OCI-M2 (cell line): ENCODE data around the gene AP1B1.
"Not testable (repeated sequence)": the region's sequence is repeated elsewhere in the genome, so short reads cannot be mapped to it uniquely, and the experiment has no call there.

ENCODE experiments used
- DNase-seq: peaks from one replicate; lab custom pipeline; 2025; ENCODE audit not compliant: unreplicated experiment; lab: John Stamatoyannopoulos, UW

Gene AP1B1

DNA sequence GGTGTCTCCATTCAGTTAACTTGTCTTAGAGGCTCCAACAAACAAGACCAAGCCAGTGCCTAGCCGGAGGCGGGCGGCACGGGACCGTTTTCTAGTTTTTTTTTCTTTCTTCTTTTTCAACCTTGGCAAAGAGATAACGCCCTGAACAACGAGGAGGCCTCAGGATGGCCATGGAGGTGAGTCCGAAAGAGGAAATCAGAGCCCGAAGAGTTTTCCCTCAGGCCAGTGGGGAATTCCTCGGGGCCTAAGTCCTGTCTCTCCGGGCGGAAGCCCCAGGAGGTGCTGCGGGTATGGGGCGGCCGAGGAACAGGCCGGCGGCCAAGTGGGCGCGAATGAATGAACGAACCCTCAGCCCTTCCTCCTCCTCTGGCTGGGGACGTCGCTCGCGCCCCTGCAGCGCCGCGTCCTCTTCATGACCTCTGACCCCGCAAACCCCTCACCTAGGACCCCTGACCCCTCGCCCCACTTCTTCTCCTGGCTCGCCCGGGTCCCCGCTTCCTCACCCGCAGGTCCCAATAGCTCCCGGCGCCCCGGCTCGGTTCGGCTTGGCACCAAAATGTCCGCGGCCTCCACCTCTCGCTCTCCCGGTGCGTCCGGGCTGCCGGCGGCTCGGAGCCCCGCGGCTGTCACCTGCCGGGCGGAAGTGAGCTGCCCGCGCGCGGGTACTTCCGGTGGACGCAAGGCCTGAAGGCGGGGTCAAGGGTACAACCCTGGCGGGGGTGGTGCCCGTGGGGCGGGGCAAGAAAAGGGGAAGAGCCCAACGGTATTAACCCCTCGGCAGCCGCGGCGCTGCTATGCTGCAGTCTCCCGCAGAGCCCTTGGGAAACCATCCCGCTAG, at the start of gene AP1B1:
TSS of gene AP1B1 (minus strand) at position 650 of the 838 bp plus-strand sequence. CDS start 21,327 bp downstream, outside the sequence.
- DNase-seq: peak; percentile 38

DNA sequence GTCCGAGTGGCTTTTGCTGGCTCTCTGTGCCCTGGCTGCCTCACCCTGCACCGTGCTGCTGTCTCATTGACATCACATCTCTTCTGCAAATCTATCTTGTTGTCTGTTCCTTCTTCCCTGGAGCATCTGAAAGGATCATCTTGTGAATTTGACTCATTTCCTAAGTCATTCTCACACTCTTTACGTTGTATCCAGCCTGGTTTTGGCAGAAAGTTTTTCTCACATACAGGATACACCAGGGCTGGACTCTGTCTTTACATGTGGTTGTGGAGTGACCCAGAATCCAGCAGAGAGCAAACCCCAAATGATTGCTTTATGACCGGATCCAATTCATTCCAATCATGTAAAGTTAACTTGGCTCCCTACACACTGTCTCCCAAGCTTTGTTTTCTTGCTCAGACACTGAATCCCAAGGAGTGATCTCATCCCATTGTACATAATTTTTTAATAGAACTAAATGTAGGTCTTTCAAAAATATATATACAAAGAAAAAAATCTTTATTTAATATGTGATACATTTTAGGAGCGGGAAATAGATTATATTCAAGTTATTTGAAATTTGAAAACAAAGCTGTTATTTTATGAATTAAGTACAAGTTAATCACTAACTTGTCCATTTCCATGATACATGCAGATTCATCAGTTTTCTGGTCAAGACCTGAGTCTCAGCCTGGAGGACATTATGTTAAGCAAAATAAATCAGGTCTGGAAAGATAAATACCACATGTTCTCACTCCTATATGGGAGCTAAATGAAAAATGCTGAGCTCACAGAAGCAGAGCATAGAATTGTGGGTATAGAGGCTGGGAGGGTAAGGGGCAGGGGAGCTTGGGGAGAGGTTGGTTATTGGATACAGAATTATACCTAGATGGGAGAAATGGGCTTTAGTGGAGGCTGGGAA, 47.1 kb upstream of the AP1B1 start:
- DNase-seq: no peak

DNA sequence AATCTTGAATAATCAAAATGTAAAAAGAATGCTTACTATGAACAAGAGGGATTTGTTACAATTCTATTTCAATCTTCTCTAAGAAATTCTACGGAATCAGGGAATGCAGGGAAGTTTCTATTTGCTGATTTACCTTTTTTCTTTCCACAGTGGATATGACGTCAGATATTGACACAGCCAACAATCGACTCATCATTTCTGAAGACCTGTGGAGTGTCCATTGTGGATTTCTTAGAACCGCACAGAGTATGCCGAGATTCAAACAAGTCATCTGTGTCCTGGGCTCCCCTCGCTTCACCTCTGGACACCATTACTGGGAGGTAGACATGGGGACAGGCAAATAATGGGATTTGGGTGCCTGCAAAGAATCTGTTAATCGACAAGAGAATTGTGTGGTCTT, 45.9 kb upstream of the AP1B1 start:
- no peak for DNase-seq

DNA sequence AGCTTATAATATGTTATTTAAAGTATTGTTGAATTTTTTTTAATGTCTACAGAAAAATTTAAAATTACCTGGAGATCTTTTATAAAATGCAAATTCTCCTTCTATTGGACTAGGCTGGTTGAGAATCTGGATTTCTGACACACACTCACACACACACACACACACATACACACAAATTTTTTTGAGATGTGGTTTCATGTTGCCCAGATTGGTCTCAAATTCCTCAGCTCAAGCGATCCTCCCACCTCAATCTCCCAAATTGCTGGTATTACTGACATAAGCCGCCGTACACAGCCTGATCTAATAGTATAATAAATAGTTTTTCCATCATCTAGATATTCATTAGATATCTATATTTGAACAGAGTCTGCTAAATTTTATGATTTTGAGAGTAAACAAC, 45.5 kb upstream of the AP1B1 start:
- DNase-seq: no peak

DNA sequence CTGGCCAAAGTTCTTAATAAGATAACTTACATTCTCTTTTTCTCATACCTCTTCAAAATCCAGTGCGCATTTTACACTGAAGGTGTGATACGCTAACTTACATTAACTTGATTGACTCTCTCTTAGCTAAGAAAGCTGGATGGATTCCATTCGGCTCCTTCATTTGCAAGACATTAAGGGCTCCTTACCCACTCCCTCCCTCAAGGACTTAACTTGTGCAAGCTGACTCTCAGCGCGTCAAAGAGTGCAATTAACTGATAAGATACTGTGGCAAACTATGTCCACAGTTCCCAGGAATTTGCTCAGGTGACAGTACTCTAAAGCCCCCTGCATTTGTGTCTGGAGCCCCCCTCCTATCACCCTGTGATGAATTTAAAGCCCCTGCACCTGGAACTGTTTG, 43.6 kb upstream of the AP1B1 start:
- DNase-seq: no peak

DNA sequence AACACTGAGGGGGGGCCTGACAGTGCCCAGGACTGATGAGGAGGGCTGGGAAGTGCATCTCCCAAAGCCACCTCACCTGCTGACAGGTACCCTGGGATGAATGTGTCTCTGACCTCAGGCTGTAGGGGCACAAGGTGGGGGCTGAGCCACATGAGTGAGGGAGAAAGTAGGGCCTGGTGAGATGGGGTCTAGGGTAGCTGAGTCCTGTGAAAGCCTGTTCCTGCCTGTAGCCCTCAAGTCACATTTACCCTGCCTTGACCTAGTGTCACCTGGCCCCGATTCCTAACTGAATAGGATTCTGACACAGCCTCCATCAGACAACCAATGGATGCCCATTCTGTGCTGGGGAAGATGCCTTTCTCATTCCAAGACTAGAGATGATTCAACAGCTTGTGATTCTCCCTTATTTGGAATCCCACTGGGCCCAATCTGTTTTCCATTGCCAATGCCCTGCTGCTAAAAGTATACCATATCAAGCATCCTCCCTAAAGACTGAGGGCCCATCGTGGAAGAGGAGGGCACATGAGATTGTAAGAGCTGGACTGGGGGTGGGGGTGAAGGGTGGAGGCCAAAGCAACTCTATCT, 38.9 kb upstream of the AP1B1 start:
- DNase-seq: no peak

DNA sequence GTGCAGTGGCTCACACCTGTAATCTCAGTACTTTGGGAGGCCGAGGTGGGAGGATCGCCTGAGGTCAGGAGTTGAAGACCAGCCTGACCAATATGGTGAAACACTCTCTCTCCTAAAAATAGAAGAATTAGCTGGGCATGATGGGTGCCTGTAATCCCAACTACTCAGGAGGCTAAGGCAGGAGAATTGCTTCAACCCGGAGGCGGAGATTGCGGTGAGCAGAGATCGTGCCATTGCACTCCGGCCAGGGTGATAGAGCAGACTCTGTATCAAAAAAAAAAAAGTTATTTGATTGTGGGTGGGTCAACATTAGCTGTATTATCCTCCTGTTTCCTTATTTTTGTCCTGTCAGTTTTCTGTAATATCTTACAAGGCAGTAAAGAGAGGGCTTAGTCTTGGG, 38.1 kb upstream of the AP1B1 start:
- no peak for DNase-seq

DNA sequence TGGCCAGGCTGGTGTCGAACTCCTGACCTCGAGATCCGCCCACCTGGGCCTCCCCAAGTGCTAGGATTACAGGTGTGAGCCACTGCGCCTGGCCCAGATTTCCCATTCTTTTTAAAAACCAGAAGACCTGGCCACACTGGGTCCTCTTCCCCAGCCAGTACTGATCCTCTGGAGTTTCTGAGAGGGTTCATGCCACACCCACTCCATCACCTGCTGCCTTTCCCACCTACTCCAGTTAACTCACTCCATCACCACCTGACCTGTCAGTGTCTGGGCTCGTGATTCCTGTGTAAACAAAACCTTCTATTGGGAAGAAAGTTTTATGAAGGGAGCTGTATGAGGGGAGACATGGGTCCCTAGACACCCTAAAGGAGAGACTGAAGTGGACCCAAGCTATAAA, 30.3 kb upstream of the AP1B1 start:
- DNase-seq: not testable (repeated sequence)

DNA sequence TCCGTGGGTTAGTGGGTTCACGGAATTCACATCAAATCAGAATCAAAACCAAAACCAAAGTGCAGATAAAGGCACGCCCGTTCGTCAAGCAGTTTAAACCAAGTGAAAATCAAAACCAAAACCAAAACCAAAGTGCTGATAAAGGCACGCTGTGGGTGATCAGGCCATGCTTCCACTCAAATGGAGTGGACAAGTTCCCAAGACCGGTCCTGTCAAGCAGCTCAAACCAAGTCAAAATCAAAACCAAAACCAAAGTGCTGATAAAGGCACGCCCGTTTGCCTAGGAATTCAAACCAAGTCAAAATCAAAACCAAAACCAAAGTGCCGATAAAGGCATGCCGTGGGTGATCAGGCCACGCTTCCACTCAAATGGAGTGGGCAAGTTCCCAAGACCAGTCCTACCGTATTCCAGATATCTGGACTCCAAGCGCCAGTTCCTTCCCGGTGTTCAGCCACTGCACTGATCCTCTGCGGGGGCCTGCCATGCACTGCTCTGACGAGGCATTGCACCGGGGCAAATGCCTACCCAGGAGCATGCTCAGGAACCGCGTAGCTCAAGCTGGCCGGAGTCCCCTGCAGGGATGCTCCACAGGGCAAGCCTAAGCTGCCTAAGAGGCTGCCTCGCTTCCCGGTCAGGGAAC, 26.7 kb upstream of the AP1B1 start:
- not testable (repeated sequence) for DNase-seq

DNA sequence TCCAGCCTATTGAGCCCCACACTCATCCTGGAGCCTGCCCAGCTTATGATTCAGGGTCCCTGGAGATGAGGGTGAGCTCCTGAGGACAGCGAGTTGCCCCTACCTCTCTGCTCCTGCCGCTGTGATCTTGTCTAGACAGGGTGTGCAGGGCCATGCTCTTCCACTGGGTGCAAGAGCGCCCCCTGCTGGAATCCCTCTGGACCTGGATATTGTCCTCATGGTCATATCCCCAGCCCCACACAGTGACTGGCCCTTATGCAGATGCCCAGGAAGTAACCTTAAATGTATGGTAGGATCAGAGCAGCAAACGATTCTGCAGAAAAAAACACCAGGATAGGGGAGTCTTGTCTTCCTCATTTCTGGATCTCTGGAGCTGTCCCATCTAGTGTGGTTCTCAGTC, 24.4 kb upstream of the AP1B1 start:
- DNase-seq: not testable (repeated sequence)

DNA sequence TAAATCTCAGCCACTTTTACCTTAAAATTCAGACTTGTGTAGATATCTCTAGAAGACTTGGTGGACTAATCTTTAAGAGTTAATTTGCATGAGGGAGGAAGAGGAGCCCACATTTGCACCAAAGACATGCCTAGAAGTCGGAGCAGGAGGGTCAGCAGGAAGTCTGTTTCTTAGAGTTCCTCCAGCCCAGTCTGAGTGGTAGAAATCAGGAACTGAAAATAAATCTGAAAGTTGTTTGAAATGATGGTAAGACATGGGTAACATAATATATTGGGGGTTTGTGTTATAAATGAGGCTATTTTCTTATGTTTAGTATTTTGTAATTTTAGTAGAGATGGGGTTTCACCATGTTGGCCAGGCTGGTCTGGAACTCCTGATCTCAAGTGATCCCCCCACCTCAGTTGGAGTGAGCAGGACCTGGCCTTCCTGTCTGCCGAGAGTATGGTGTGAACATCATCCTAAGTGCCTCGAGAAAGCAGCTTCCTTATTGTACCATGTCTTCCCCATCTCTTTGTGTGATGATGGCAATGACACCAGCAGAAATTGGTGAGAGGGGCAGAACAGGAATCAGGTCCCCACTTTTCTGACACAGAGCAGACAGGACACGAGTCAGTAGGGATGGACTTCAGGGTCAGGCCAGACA, 23.3 kb upstream of the AP1B1 start:
- not testable (repeated sequence) for DNase-seq

DNA sequence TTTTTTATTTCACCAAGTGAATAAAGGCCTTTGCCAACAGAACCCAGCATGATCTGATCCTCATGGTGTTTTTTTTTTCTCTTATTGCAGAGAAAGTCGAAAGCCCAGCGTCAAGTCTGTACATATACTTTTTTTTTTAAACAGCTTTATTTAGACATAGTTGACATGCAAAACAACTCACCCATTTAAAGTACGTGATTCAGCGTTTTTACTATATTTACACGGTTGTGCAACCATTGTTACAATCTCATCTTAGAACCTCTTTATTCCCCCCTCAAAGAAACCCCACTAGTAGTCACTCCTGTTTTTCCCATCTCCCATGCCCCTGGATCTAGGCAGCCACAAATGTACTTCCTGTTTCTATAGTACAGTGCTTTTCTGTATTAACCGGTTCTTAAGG, 20.6 kb upstream of the AP1B1 start:
- DNase-seq: no peak

DNA sequence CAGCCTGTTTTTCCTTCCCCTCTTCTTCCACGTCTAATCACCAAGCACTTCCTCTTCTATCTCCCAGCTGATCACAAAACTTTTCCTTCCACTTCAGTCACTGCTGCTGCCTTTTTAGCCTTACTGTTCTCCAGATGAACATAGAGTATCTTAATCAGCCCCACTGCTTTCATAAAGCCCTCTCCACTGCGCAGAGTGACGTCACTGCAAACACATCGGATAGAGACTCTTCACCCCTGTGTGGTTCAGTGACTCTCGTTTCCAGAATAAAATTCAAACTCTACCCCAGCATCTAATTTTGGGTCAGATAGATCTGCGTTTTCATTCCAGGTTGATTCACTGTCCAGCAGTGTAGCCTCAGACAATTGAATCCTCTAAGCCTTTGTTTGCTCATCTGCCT, 13.2 kb upstream of the AP1B1 start:
- DNase-seq: not testable (repeated sequence)

DNA sequence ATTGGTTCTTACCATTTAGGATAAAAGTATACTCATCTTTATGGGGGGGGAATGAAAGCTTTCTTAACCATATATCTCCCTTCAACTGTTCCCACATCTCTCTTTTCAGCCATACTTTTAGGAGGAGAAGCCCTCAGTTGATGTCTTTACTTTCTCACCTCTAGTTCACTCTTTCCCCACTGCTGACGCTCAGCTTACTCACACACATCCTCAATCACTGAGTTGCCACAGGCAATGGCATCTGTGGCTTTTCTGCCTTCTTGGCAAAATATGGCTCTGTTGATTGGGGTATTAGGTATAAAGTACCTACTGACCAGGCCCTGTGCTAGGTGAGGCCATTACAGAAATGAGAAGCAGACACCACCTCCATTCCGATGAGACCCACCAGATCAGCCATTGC, 12.2 kb upstream of the AP1B1 start:
- no peak for DNase-seq

DNA sequence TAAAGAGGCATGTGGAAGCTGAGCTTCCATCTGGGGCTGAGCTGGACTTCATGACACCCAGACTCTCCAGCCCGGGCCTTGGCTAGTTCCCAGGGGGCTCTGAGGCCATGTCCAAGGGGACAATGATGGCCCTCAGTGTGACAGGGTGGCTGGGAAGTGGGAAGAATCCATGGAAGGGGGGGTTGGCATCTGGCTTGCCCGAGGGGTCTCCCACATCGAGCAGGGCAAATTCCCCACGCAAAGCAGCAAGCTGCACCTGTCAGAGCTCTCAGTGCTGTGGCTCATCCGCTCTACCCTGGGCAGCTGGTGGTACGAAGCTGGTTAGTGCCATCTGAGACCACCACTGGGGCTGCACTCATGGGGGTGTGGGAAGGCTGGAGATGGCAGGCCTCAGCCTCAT, 9.4 kb upstream of the AP1B1 start:
- no peak for DNase-seq

DNA sequence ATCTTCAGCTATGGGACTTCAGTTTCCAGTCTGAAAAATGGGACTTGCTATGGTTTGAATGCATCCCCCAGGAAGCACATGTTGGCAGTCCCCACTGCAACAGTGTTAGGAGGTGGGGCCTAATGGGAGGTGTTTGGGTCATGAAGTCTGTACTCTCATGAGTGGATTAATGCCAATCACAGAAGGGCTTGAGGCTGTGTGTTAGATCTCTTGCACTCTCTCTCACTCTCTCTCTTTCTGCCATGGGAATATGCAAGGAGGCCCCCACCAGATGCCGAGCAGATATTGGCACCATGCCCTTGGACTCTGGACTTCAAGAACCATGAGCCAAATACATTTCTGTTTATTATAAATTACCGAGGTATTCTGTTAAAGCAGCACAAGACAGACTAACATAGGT, 7.8 kb upstream of the AP1B1 start:
- no peak for DNase-seq

DNA sequence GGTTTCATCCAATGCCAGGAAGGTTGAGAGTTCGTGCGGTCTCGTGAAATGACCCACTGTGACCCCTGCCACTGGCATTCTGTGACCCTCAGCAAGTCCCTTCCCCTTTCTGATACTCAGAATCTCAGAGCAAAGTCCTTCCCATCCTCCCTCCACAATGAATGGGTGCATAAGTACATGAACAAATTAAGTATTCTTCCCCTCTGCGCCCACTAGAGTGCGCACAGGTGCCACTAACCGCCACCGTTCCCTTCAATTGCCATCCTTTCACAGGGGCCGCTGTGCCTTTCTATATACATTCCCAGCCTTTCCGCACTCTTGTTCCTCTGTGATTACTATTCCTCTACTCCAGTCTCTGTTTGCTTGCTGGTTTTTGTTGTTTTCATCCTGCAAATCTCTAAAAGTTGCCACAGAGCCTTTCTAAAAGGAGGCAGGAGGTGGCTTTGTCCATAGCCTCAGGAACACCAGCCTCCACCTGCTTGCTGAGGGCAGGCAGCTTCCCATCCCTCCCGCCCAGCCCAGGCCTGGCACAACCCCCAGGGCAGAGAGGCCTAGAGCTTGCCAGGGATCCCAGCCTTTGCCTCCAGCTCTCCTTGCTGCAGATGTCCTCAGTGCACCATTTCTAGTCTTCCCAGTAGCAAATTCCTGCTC, 6.7 kb upstream of the AP1B1 start:
- DNase-seq: no peak

DNA sequence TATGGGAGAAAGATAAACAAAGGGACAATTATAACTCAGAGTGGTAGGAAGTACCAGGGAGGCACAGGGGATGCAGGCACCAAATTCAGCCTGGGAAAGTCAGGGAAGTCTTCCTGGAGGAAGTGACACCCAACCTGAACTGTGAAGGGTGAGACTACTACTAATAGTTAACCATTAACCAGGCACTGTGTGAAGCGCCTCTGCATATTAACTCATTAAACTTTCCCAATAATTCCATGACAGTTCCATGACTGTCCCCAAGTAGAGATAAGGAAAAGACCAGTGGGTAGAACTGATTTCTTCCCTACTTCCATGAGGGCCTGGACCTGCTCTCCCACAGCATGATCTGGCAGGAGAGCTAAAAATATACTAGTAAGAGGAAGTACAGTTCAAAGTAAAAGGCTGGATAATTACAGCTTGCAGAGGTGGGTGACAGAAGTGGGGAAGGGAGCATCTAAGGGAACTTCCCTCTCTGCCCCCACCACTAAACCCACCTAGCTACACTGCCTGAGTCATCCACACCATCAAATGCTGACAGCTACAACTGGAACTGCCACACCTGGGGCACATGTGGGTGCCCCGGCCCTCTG, 4.7 kb upstream of the AP1B1 start:
- no peak for DNase-seq

DNA sequence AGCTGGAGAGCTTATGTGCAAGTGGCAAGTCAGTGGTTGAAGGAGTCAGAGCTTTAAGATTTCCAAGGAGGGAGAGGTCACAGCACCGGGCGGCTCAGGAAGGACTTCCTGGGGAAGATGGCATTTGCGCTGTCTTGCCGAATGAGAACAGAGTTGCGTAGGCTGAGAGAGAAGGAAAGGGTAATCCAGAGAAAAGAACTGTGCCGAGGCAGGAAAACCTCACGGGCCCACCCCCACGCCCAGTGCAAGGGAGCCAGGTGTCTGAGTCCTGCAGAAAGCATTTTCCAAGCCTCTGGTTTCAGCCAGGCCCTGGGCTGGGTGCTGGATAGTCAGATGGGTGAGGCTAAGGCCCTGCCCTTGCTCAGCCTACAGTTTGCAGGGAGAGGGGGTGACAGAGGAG, 3.2 kb upstream of the AP1B1 start:
- no peak for DNase-seq

DNA sequence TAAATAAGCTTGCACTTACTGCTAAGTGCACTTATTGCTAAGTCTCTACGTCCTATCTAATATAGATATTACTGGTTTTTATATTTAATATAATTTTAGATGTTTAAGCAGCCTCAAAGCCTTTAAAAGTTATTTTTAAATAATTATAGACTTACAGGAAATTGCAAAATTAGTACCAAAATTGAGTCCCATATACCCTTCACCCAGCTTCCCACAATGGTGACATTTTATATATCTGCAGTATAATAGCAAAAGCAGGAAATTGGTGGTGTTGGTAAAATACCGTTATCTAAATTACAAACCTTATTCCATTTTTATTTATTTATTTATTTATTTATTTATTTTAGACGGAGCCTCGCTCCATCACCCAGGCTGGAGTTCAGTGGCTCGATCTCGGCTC, 1.9 kb upstream of the AP1B1 start:
- DNase-seq: no peak
